GM06990 (cell line): ENCODE results near the gene ZFYVE26.

Source experiments
- DNase-seq: peaks from one replicate; pipeline ENCODE4 v3.0.0-alpha.2; 2011; ENCODE audit not compliant: insufficient read length; ENCODE audit errors: extremely low read depth
- H3K27me3 ChIP-seq: replicated peaks from 2 replicates; pipeline ENCODE4 v1.6.0; 2011; ENCODE audit warnings: low read length; ENCODE audit not compliant: control insufficient read depth, insufficient read depth
- H3K36me3 ChIP-seq: 2 replicates; pipeline ENCODE4 v1.5.1; 2011; ENCODE audit warnings: low read length; ENCODE audit not compliant: control insufficient read depth, insufficient read depth
- H3K4me3 ChIP-seq: replicated peaks from 2 replicates; pipeline ENCODE4 v1.5.1; 2011; ENCODE audit warnings: low read depth, mild to moderate bottlenecking, control low read depth, low read length
- CTCF ChIP-seq: IDR thresholded peaks from 2 replicates; pipeline ENCODE4 v1.5.1; 2011; ENCODE audit warnings: low read length, control low read depth, mild to moderate bottlenecking, inconsistent platforms; ENCODE audit not compliant: insufficient read depth, poor library complexity, severe bottlenecking

ZFYVE26 gene

DNA sequence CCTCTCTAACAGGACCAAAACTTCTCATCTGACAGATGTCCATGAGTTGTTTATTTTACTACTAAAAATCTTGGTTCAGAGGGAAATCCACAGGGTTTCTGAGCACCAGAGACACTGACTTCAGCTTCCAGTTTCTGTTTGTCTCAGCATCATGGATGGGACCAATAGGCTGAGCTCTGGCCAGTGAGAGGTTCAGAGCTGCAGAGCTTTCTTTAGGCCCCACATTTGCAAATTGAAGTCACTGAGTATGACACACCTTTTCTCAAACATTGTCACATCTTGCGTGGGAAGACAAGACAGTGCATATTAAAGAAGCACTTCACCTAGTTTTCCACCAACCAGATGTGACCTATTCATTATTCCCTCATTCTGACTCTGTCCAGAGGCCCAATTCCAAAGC, 69.5 kb downstream of the ZFYVE26 start:
- H3K36me3 ChIP-seq, result peaks cover 25% of the 10 kb centered on the region
- TF ChIP-seq CTCF, result no peak
- no peak overlapping the region for H3K4me3 ChIP-seq
- no peaks in the 10 kb centered on the region for H3K27me3 ChIP-seq
- no peak for DNase-seq

DNA sequence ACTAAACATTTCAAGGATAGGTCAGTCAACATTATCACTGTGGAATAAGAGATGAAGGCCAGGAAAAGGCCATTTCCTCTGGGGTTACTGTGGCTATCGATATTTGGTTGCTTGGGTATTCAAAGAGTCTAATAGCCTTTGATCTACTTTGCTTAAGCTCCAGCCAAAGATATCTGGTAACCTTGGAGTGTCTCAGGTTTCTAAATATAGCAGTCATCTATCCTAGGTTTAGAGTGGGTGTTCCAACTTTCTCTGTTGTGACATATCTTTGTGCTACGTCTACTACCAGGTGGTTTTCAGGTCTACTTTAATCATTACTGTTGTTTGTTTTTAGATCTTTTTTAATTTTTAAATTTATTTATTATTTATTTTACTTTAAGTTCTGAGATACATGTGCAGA, 72.3 kb downstream of the ZFYVE26 start:
- H3K27me3 ChIP-seq, result no peaks in the 10 kb centered on the region
- DNase-seq, result no peak
- peaks cover 9% of the 10 kb centered on the region for H3K36me3 ChIP-seq
- H3K4me3 ChIP-seq, result no peak overlapping the region
- no peak for TF ChIP-seq CTCF

- TF ChIP-seq CTCF, result no peak
- DNase-seq, result no peak
- Histone ChIP-seq H3K27me3 (no peaks in the 10 kb centered on the region), H3K36me3 (no peaks in the 10 kb centered on the region), H3K4me3 (no peak overlapping the region)
Observed at GRCh38 chr14:67738740-67739504, 77.5 kb downstream of the ZFYVE26 start.

DNA sequence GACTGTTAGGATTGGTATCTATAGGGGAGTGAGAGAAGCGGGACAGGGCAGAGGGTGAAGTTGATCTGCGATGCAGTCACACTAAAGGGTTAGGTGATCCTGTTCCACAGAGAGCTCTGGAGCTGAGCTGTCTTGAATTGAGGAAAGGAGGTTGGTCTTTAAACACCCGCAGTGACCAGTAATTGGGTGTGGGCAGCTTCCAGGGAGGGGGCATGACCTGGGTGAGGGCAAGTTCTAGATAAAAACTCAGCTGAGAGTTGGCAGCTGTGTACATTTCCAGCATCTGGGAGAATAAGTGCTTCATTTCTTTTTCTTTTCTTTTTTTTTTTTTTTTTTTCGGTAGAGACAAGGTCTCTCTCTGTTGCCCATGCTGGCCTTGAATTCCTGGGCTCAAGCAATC, 79.6 kb downstream of the ZFYVE26 start:
- H3K4me3 ChIP-seq, result no peak overlapping the region
- no peaks in the 10 kb centered on the region for H3K36me3 ChIP-seq
- DNase-seq, result no peak
- no peak for TF ChIP-seq CTCF
- no peaks in the 10 kb centered on the region for H3K27me3 ChIP-seq

DNA sequence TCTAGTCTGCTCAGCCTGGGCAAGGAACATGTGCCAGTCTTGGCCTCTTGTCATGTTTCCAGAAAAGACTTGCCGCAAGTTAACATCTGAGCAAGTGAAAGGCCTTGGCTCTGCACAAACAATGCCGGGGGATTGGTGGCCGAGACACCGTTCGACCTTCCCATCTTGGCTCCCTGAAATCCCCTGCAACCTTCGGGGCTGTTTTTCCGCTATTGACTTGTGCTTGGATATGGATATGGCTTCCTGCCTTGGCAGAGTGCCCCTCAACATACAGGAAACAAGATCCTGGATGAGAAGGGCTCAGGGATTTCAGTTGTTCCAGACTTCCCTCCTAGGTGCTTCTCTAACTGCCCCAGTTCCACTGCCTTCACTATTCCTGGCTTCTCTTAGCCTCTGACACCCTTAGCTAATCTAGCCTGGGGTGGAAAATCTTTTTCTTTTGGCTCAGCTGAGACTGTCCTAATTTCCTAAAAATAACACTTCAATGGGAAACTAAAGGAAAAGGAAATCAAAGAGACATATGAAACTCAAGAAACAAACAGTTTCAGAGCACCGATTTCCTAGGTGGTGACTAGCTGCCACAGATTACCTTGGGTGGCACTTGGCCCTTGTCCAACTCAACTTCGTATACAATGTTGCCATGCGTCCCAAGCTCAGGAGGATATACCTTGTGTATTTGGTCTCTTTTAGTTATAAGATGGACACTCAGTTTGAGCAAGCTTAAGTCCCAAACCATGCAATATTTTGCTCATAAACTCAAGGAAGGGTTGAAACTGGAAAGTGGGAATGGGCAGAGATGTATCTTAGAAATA, 80.8 kb downstream of the ZFYVE26 start:
- no peaks in the 10 kb centered on the region for H3K36me3 ChIP-seq
- no peaks in the 10 kb centered on the region for H3K27me3 ChIP-seq
- no peak overlapping the region for H3K4me3 ChIP-seq
- no peak for TF ChIP-seq CTCF
- DNase-seq, result no peak
